Activated naive CD4-positive, alpha-beta T cell treated with anti-CD3 and anti-CD28 coated beads, Interleukin-2, amount 10 ng/mL, durations not matched to agents 7 days and 5 days (primary cell): ENCODE measurements around the gene DIS3L2.

Experiments
- CTCF ChIA-PET: fragments of 350-600 bp; sonication (Branson Sonifier 250); formaldehyde crosslinking; loops from one replicate; lab custom pipeline; 2021; ENCODE audit warnings: antibody characterized with exemption; lab: Charles Lee
- DNase-seq: peaks from one replicate; pipeline ENCODE4 v3.0.0-alpha.2; 2020
- H3K27ac Mint-ChIP-seq: one replicate; pipeline ENCODE4 v1.8.0; 2021; ENCODE audit warnings: mild to moderate bottlenecking, moderate library complexity, mixed read lengths
- H3K27me3 Mint-ChIP-seq: one replicate; pipeline ENCODE4 v1.8.0; 2021; ENCODE audit warnings: mild to moderate bottlenecking, mixed read lengths
- H3K36me3 Mint-ChIP-seq: one replicate; pipeline ENCODE4 v1.8.0; 2021; ENCODE audit warnings: mixed read lengths
- H3K4me1 Mint-ChIP-seq: one replicate; pipeline ENCODE4 v1.8.0; 2021; ENCODE audit warnings: mixed read lengths
- H3K4me3 Mint-ChIP-seq: one replicate; pipeline ENCODE4 v1.8.0; 2021; ENCODE audit warnings: mild to moderate bottlenecking, moderate library complexity, mixed read lengths
- H3K9me3 Mint-ChIP-seq: one replicate; pipeline ENCODE4 v1.8.0; 2021; ENCODE audit warnings: mixed read lengths

DIS3L2 gene

DNA sequence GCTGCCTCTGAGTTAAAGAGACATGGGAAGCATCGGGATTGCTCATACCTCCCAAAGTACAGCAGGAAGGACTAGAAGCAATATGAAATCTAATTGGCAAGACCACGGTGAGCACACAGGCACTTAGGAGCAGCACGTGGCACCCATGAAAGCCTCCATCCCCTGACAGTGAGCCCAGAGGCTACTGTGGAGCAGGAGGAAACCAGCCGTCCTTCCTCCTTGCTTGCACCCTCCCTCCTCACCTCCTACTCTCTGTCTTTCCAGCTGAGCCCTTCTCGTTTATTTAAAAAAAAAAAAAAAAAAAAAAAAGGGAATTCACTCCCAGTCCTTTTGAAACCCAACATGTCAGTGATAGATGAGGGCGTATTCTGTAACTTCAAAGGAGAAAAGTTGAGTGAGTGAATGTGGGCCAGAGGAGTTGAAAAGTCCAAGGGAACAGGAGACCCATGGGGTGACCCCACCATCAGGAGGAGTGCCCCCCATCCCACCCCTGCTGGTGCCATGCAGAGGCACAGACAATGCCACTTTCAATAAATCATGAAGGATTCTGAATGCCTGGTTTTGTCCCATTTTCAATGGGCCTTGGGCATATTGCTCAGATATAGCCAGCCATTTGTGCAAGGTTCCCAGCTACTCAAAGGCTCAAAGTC is 320.5 kb downstream of the DIS3L2 start:
- Mint-ChIP-seq H3K4me1 (peaks cover 14% of the 10 kb centered on the region), H3K9me3 (no peaks in the 10 kb centered on the region), H3K27ac (no peak overlapping the region), H3K27me3 (no peaks in the 10 kb centered on the region), H3K4me3 (no peak overlapping the region), H3K36me3 (peaks cover 8% of the 10 kb centered on the region)
- CTCF ChIA-PET: interaction anchor here (1.9 to 2.5 kb wide), 2 partner anchors 10 to 12 kb away, joined by 8 to 13 read pairs; no protein-coding TSS in a partner anchor
- no peak for DNase-seq

DNA sequence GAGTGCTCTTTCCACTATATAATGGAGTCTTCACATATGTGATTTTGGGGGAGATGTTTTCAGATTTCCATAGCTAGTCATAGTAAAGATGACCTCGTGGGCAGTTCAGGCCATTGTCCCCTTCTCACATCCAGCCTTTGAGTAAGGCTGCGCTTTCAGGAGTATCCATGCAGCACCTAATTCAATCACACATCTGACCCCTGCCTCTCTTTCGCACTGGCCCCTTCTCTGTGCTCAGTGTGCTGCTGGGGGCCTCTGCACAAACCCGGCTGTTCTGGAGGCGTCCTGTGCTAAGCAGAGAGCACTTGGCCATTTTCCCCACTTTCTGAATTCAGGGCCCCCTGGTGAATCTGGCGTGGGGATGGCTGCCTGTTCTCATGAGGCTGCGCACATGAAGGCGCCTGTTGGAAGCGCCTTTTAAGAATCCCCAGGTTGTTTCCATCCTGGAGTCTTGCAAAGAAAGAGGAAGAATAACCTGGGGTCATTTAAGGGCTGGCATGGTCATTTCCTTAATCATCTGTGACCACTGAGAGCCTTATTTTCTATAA is 321.1 kb downstream of the DIS3L2 start:
- Mint-ChIP-seq H3K4me1 (peaks cover 14% of the 10 kb centered on the region), H3K27me3 (no peaks in the 10 kb centered on the region), H3K27ac (no peak overlapping the region), H3K36me3 (peaks cover 7% of the 10 kb centered on the region), H3K9me3 (no peaks in the 10 kb centered on the region), H3K4me3 (no peak overlapping the region)
- CTCF ChIA-PET: interaction anchor here (1.9 to 2.5 kb wide), 2 partner anchors 9 to 12 kb away, joined by 8 to 13 read pairs; no protein-coding TSS in a partner anchor
- no peak for DNase-seq

DNA sequence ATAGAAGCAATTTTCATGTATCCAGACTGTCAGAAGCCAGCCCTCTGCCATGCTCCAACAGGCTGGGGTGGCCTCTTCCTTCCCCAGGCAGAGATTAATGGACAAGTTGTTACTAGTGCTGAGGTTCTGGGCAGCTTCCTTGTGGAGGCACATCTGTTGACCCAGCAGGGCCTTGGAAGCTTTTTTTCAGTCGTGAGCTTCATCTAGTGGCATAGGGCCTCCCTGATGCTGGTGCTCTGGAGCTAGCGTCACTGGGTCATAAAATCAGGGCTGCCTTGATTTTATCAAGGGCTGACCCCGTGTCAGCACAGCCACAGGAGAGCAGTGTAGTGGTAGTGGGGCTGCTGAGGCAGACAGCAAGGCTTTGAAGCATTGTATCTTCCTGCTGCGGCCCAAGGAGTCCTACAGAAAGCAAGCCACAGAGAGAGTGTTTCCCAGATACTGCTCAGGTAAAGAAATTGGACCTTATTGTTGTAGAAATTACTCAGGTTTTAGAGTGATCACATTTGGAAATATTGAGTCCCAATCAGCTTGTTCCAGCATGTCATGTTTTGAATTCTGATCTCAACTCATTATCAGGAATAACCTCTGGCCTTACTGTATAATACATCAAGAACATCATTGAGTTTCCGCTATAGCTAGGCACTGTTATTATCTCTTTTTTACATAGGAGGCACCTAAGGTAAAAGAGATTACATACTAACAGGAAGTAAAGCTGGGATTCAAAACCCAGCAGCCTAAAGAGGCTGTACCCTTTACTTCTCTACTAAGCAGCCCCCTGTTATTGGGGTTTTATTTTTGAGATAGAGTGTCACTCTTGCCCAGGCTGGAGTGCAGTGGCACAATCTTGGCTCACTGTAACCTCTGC is 324.7 kb downstream of the DIS3L2 start:
- Mint-ChIP-seq H3K27ac (peak overlapping the region; percentile 46), H3K4me1 (peaks cover 14% of the 10 kb centered on the region), H3K9me3 (no peaks in the 10 kb centered on the region), H3K36me3 (no peaks in the 10 kb centered on the region), H3K27me3 (no peaks in the 10 kb centered on the region), H3K4me3 (no peak overlapping the region)
- no peak for DNase-seq
- CTCF ChIA-PET: interaction anchor here (0.9 to 1.8 kb wide), 2 partner anchors 12 to 40 kb away, joined by 3 to 5 read pairs; no protein-coding TSS in a partner anchor

- H3K27ac Mint-ChIP-seq: no peak overlapping the region
- CTCF ChIA-PET: interaction anchor here (1.8 kb wide), 1 partner anchor 11 kb away, joined by 5 read pairs; no protein-coding TSS in a partner anchor
- H3K9me3 Mint-ChIP-seq: no peaks in the 10 kb centered on the region
- no peaks in the 10 kb centered on the region for H3K36me3 Mint-ChIP-seq
- H3K4me3 Mint-ChIP-seq: no peak overlapping the region
- DNase-seq: no peak
- H3K4me1 Mint-ChIP-seq: peaks cover 14% of the 10 kb centered on the region
- H3K27me3 Mint-ChIP-seq: no peaks in the 10 kb centered on the region
These were observed 325.8 kb downstream of the DIS3L2 start for GRCh38 chr2:232287316-232287715.

DNA sequence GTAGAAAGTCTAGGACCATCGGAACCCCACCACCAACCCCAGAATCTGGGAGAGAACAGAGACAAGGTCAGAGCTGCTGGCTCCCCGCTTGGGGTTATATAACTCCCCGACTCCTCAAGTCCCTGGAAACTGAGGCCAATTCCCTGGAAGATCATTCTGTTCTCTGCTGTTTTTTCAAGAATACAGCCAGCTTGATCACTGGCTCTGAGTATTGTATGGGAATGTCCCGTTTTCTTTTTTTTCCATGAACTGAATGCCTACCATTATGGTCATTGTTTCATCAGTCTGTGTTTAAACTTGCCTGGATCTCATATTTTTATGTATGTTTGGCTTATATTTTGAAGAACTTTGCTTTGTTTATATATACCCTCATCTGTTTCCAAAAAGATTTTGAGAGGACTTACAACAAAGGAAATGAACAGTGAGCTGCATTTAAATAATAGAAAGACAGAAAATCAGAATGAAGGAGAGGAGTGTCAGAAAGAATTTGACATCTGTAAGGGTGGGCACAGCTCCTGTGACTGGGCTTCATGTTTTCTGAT is 327.0 kb downstream of the DIS3L2 start:
- no peak overlapping the region for H3K27ac Mint-ChIP-seq
- no peaks in the 10 kb centered on the region for H3K9me3 Mint-ChIP-seq
- H3K36me3 Mint-ChIP-seq: no peaks in the 10 kb centered on the region
- CTCF ChIA-PET: interaction anchor here (0.6 to 1.8 kb wide), 2 partner anchors 9 to 240 kb away, joined by 3 to 5 read pairs; no protein-coding TSS in a partner anchor
- no peak overlapping the region for H3K4me3 Mint-ChIP-seq
- no peak for DNase-seq
- peaks cover 24% of the 10 kb centered on the region for H3K4me1 Mint-ChIP-seq
- H3K27me3 Mint-ChIP-seq: no peaks in the 10 kb centered on the region

- no peaks in the 10 kb centered on the region for H3K36me3 Mint-ChIP-seq
- DNase-seq: no peak
- no peaks in the 10 kb centered on the region for H3K27me3 Mint-ChIP-seq
- CTCF ChIA-PET: interaction anchor here (1.0 to 5.2 kb wide), 4 partner anchors 8 to 360 kb away, joined by 3 to 50 read pairs (median 22); no protein-coding TSS in a partner anchor
- peaks cover 22% of the 10 kb centered on the region for H3K4me1 Mint-ChIP-seq
- H3K4me3 Mint-ChIP-seq: no peak overlapping the region
- H3K9me3 Mint-ChIP-seq: no peaks in the 10 kb centered on the region
- H3K27ac Mint-ChIP-seq: no peak overlapping the region
These were observed 329.2 kb downstream of the DIS3L2 start for GRCh38 chr2:232290668-232291067.

GRCh38 chr2:232291343-232291742 is 329.8 kb downstream of the DIS3L2 start:
- CTCF ChIA-PET: interaction anchor here (1.4 to 5.2 kb wide), 7 partner anchors 8 to 389 kb away, joined by 4 to 50 read pairs (median 13); partner anchors contain the start of gene NPPC

DNA sequence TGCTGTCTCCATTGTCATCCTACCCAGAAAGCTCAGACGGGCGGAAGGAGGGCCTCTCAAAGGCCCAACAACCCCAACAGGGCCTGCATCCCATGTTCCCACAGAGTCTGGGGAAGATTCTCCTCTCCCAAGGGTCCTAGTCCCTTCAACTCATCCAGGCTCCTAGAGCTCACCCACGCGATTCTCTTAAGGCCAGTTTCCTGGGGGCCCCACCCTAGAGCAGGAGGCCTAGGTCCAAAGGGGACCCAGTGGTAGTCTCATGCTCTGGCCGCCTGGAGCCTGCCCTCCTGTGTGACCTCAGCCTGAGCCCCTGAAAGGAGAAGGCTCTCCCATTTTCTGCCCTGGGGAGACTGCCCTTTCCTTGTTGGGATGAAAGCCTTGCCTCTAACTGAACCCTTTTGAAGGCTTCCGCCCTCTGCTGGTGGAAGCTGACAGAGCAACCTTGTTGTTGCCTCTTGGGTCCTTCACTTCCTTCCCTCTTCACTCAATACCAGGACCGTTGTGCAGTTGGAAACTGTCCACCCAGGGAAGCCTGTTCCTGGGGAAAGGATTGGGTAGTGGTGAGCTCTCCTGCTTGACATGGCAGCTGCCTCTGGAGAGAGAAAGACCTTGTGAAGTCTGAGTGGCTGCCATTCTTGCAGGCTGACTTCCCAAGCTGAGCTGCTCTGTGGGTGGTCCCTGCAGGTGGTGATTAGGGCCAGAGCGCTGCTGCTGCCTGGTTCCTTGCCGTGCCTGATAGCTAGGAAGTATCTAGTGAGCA is 331.1 kb downstream of the DIS3L2 start:
- Mint-ChIP-seq H3K4me3 (no peak overlapping the region), H3K9me3 (no peaks in the 10 kb centered on the region), H3K27ac (no peak overlapping the region), H3K36me3 (no peaks in the 10 kb centered on the region), H3K4me1 (peaks cover 11% of the 10 kb centered on the region), H3K27me3 (no peaks in the 10 kb centered on the region)
- CTCF ChIA-PET: interaction anchor here (0.6 to 5.2 kb wide), 26 partner anchors 9 to 390 kb away, joined by 3 to 50 read pairs (median 5); partner anchors contain the start of gene NPPC
- peak; percentile 75 for DNase-seq

More at GRCh38 chr2:232291343-232291742, 329.8 kb downstream of the DIS3L2 start:
- Mint-ChIP-seq H3K9me3 (no peaks in the 10 kb centered on the region), H3K4me1 (peaks cover 16% of the 10 kb centered on the region), H3K4me3 (no peak overlapping the region), H3K36me3 (no peaks in the 10 kb centered on the region), H3K27me3 (no peaks in the 10 kb centered on the region), H3K27ac (no peak overlapping the region)
- DNase-seq: no peak

GRCh38 chr2:232293191-232293590 is 331.7 kb downstream of the DIS3L2 start:
- Mint-ChIP-seq H3K27me3 (no peaks in the 10 kb centered on the region), H3K4me1 (peaks cover 11% of the 10 kb centered on the region), H3K27ac (no peak overlapping the region), H3K36me3 (no peaks in the 10 kb centered on the region), H3K4me3 (no peak overlapping the region), H3K9me3 (no peaks in the 10 kb centered on the region)
- DNase-seq: no peak
- CTCF ChIA-PET: interaction anchor here (0.7 to 5.2 kb wide), 24 partner anchors 8 to 391 kb away, joined by 3 to 50 read pairs (median 7); no protein-coding TSS in a partner anchor

DNA sequence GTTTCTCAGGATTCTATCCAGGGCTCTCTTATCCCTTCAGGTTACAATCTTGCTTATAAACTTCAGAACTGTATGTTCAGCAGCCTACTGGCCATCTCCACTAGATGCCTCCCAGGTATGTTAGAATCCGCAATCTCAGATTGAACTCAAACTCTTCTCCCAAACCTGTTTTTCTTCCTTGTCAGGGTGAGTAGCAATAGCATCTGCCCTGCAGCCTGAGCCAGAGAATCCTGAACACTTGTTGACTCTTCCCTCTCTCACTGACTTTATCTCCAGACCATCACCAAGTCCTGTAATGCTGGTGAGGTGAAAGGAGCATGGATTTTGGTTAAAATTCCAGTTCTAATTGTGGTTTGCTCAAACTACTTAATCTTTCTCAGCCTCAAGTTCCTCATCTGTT is 334.5 kb downstream of the DIS3L2 start:
- H3K9me3 Mint-ChIP-seq: no peaks in the 10 kb centered on the region
- CTCF ChIA-PET: interaction anchor here (0.6 kb wide), 1 partner anchor 147 kb away, joined by 6 read pairs; no protein-coding TSS in a partner anchor
- H3K36me3 Mint-ChIP-seq: peaks cover 9% of the 10 kb centered on the region
- no peak for DNase-seq
- H3K27ac Mint-ChIP-seq: no peak overlapping the region
- H3K4me3 Mint-ChIP-seq: no peak overlapping the region
- peaks cover 28% of the 10 kb centered on the region for H3K4me1 Mint-ChIP-seq
- H3K27me3 Mint-ChIP-seq: no peaks in the 10 kb centered on the region

- Mint-ChIP-seq H3K4me1 (peaks cover 28% of the 10 kb centered on the region), H3K27ac (no peak overlapping the region), H3K4me3 (no peak overlapping the region), H3K36me3 (peaks cover 13% of the 10 kb centered on the region), H3K9me3 (no peaks in the 10 kb centered on the region), H3K27me3 (no peaks in the 10 kb centered on the region)
- CTCF ChIA-PET: interaction anchor here (1.1 to 1.6 kb wide), 5 partner anchors 10 to 28 kb away, joined by 3 to 5 read pairs (median 3); no protein-coding TSS in a partner anchor
- DNase-seq: no peak
These were observed 335.4 kb downstream of the DIS3L2 start for GRCh38 chr2:232296776-232297525.

DNA sequence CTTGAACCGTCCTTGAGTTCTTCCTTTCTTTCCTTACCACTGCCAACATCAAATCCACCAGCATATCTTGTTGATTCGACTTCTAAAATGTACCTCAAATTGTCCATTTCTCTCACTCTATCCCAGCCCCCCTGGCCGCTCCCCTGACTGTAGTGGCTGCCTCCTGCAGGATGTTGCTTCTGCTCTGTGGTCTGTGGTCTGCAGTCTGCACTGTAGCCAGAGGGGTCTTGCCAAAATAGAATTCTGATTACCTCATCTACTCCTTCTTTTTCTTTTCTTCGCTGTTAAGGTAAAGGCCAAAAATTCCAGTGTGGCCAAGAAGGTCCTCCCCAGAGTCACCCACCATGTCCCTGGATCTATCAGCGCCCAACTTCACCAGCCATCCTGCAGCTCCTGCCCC is 337.6 kb downstream of the DIS3L2 start:
- peaks cover 13% of the 10 kb centered on the region for H3K36me3 Mint-ChIP-seq
- H3K9me3 Mint-ChIP-seq: no peaks in the 10 kb centered on the region
- no peak for DNase-seq
- CTCF ChIA-PET: interaction anchor here (1.0 kb wide), 1 partner anchor 393 kb away, joined by 3 read pairs; no protein-coding TSS in a partner anchor
- H3K27me3 Mint-ChIP-seq: no peaks in the 10 kb centered on the region
- H3K4me1 Mint-ChIP-seq: peaks cover 16% of the 10 kb centered on the region
- peak overlapping the region; percentile 61 for H3K27ac Mint-ChIP-seq
- H3K4me3 Mint-ChIP-seq: no peak overlapping the region
